Caco-2 (cell line): ENCODE results near the gene PDK2. TPM values are rescaled to one million over a fixed set of nuclear protein-coding genes. Genes with fewer than 3 reads are reported as not detected.

ENCODE experiments used
- BruUV-seq: library from RNA; stranded (reverse); fragments of 400-500 nt; replicated peaks from 2 replicates; lab custom pipeline; 2021; lab: Mats Ljungman, UMichigan
- CTCF ChIA-PET: fragments of 300-600 bp; sonication (Branson Sonifier 250); formaldehyde crosslinking; loops from one replicate; lab custom pipeline; 2022; ENCODE audit warnings: antibody characterized with exemption; lab: Charles Lee
- POLR2A ChIA-PET: fragments of 300-600 bp; sonication (Branson Sonifier 250); formaldehyde crosslinking; loops from one replicate; lab custom pipeline; 2022; ENCODE audit warnings: antibody characterized with exemption; lab: Charles Lee
- DNase-seq, 2 experiments: peaks; one replicate each; pipeline versions ENCODE4 v3.0.0 to v3.0.0-alpha.2; 2020 to 2022
- H3K27me3 ChIP-seq: replicated peaks from 2 replicates; pipeline ENCODE4 v1.6.0; 2011; ENCODE audit warnings: low read length; ENCODE audit not compliant: control insufficient read depth, insufficient read depth
- H3K36me3 ChIP-seq: 2 replicates; pipeline ENCODE4 v1.5.1; 2011; ENCODE audit warnings: low read length; ENCODE audit not compliant: control insufficient read depth, insufficient read depth
- H3K4me1 ChIP-seq: fragments of 250-450 bp; sonication (Bioruptor Pico); 2 replicates; pipeline ENCODE4 v1.5.1; 2020; ENCODE audit warnings: mild to moderate bottlenecking
- H3K4me3 ChIP-seq: 2 replicates; pipeline ENCODE4 v1.5.1; 2011; ENCODE audit warnings: low read depth, mild to moderate bottlenecking, control low read depth, low read length
- H3K9me3 ChIP-seq: fragments of 250-450 bp; sonication (Bioruptor Pico); 2 replicates; pipeline ENCODE4 v1.5.1; 2020; ENCODE audit warnings: mild to moderate bottlenecking, moderate library complexity
- H3K27ac Mint-ChIP-seq: one replicate; pipeline ENCODE4 v1.8.0; 2022; ENCODE audit warnings: mixed read lengths; ENCODE audit not compliant: unreplicated experiment
- H3K27me3 Mint-ChIP-seq: one replicate; pipeline ENCODE4 v1.8.0; 2022; ENCODE audit warnings: mixed read lengths; ENCODE audit not compliant: insufficient read depth, unreplicated experiment
- H3K36me3 Mint-ChIP-seq: one replicate; pipeline ENCODE4 v1.8.0; 2022; ENCODE audit warnings: mild to moderate bottlenecking, mixed read lengths; ENCODE audit not compliant: insufficient read depth, unreplicated experiment
- H3K4me1 Mint-ChIP-seq: one replicate; pipeline ENCODE4 v1.8.0; 2022; ENCODE audit warnings: low read depth, mixed read lengths; ENCODE audit not compliant: unreplicated experiment
- H3K4me3 Mint-ChIP-seq: one replicate; pipeline ENCODE4 v1.8.0; 2022; ENCODE audit warnings: mild to moderate bottlenecking, moderate library complexity, mixed read lengths; ENCODE audit not compliant: unreplicated experiment
- H3K9me3 Mint-ChIP-seq: one replicate; pipeline ENCODE4 v1.8.0; 2022; ENCODE audit warnings: mixed read lengths; ENCODE audit not compliant: unreplicated experiment
- intact Hi-C: fragments of 100-400 bp; cut with micrococcal nuclease; formaldehyde crosslinking; loops from one replicate; pipeline ENCODE4 v1.10.0; 2022; ENCODE audit not compliant: unreplicated experiment
- total RNA-seq: library from RNA; stranded (reverse); gene quantifications from 2 replicates; pipeline ENCODE4 v1.2.3, GENCODE V29; 2022
- TF ChIP-seq, protein P1 (sequence below), 2 experiments: fragments of 200-600 bp in 1 of 2; IDR thresholded peaks; 1 replicate in 1 of 2; 2 replicates in 1 of 2; pipeline versions ENCODE4 v1.5.1 to v1.8.0; 2011 to 2022; ENCODE audit warnings: antibody characterized with exemption in 1 of 2, control low read depth in 1 of 2, inconsistent platforms in 1 of 2, low read depth in 1 of 2, low read length in 1 of 2, mild to moderate bottlenecking in 1 of 2, moderate library complexity in 1 of 2; ENCODE audit not compliant: insufficient read depth in 1 of 2, severe bottlenecking in 1 of 2, unreplicated experiment in 1 of 2

Gene PDK2
- total RNA-seq, 1 experiment from 2014 or later: 10.5 TPM

DNA sequence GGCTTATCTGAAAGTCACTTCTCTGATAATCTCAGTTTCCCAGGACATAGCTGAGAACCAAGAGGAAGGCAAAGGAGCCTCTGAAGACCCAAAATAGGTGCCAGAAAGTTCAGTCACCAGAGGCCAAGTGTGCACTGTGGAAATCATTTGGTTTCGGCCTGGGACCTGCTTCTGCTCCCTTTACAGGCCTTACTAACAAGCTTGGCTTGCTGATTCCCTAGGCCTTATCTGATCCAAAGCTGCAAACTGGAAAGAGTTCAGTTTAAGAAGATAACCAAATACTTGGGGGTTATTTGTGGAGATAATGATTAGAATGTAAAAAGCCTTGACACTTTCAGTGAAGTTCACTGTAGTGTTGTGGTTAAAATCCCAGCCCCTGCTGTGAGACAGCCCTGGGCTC is 22.2 kb upstream of the PDK2 start:
- ChIA-PET POLR2A (no interaction called here), CTCF (interaction anchor here (0.7 kb wide), 1 partner anchor 195 kb away, joined by 3 read pairs; no protein-coding TSS in a partner anchor)
- DNase-seq: no peak
- BruUV-seq: no TSS peak
- Histone ChIP-seq H3K9me3 (no peaks in the 10 kb centered on the region), H3K36me3 (no peaks in the 10 kb centered on the region; the same call in 1 of the 2 replicates), H3K27me3 (no peaks in the 10 kb centered on the region), H3K4me3 (no peak overlapping the region), H3K4me1 (no peaks in the 10 kb centered on the region)
- H3K4me3 Mint-ChIP-seq: no peak overlapping the region
- TF ChIP-seq, protein P1, sequence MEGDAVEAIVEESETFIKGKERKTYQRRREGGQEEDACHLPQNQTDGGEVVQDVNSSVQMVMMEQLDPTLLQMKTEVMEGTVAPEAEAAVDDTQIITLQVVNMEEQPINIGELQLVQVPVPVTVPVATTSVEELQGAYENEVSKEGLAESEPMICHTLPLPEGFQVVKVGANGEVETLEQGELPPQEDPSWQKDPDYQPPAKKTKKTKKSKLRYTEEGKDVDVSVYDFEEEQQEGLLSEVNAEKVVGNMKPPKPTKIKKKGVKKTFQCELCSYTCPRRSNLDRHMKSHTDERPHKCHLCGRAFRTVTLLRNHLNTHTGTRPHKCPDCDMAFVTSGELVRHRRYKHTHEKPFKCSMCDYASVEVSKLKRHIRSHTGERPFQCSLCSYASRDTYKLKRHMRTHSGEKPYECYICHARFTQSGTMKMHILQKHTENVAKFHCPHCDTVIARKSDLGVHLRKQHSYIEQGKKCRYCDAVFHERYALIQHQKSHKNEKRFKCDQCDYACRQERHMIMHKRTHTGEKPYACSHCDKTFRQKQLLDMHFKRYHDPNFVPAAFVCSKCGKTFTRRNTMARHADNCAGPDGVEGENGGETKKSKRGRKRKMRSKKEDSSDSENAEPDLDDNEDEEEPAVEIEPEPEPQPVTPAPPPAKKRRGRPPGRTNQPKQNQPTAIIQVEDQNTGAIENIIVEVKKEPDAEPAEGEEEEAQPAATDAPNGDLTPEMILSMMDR (IDR thresholded peaks at IDR 0.05; ENCODE audit: insufficient read depth in 1 of 2, low read depth in 1 of 2, low read length in 1 of 2, severe bottlenecking in 1 of 2, unreplicated experiment in 1 of 2): no peak
- H3K4me1 Mint-ChIP-seq: no peaks in the 10 kb centered on the region
- intact Hi-C loops: no loop called here
- no peaks in the 10 kb centered on the region for H3K9me3 Mint-ChIP-seq
- H3K27me3 Mint-ChIP-seq: no peaks in the 10 kb centered on the region
- no peak overlapping the region for H3K27ac Mint-ChIP-seq
- no peaks in the 10 kb centered on the region for H3K36me3 Mint-ChIP-seq

DNA sequence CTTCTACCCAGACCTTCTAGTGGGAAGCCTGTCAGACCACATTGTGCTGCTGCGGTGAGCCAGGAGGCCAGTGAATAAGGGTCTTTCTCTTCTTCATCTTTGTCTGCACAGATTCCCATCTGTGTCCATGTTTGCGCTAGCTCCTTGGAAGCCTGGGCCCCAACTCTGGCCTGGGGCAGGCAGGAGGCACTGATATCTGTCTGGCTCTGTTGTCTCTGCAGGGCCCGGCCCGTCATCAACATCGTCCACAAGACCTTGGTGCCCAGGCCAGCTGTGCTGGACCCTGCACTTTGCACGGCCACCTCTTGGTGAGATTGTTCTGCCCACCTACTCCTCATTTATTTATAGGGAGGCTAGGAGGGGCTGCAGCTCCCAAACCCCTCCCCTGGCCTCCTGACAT is 20.9 kb upstream of the PDK2 start:
- H3K27me3 ChIP-seq: no peaks in the 10 kb centered on the region
- intact Hi-C loops: no loop called here

DNA sequence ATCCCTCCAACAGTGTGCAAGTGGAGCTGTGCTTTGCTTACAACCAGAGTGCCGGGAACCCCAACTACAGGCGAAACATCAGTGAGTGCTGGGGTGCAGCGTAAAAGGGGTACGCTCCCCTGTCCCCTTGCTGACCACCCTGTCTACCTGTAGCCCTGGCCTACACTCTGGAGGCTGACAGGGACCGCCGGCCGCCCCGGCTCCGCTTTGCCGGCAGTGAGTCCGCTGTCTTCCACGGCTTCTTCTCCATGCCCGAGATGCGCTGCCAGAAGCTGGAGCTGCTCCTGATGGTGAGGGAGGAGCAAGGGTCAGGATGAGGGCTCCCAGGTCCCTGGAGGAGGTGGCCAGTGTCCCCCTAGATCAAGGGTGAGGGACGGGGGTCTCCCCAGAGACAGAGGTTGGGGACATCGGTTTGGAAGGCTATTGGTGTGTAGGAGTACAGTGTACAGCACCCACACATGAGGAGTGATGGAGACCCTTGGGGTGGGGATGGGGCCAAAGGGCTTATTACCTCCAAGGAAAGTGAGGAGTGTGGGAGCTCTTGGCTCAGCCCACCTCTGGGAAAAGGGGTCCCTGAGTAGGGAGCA is 19.6 kb upstream of the PDK2 start:
- Histone ChIP-seq H3K4me3 (no peak overlapping the region), H3K9me3 (no peaks in the 10 kb centered on the region), H3K36me3 (no peaks in the 10 kb centered on the region; the same call in 1 of the 2 replicates), H3K27me3 (no peaks in the 10 kb centered on the region), H3K4me1 (no peaks in the 10 kb centered on the region)
- Mint-ChIP-seq H3K36me3 (peaks cover 9% of the 10 kb centered on the region), H3K27ac (no peak overlapping the region), H3K9me3 (no peaks in the 10 kb centered on the region), H3K4me3 (no peak overlapping the region), H3K27me3 (no peaks in the 10 kb centered on the region), H3K4me1 (no peaks in the 10 kb centered on the region)
- BruUV-seq: no TSS peak
- DNase-seq: no peak
- intact Hi-C loops: no loop called here
- ChIA-PET POLR2A (no interaction called here), CTCF (no interaction called here)
- TF ChIP-seq, protein P1 (IDR thresholded peaks at IDR 0.05; ENCODE audit: insufficient read depth in 1 of 2, low read depth in 1 of 2, low read length in 1 of 2, severe bottlenecking in 1 of 2, unreplicated experiment in 1 of 2): no peak

More for the DNA sequence above, 20.9 kb upstream of the PDK2 start:
- Mint-ChIP-seq H3K36me3 (peaks cover under 1% of the 10 kb centered on the region), H3K9me3 (no peaks in the 10 kb centered on the region), H3K4me1 (no peaks in the 10 kb centered on the region), H3K4me3 (no peak overlapping the region), H3K27ac (no peak overlapping the region), H3K27me3 (no peaks in the 10 kb centered on the region)
- H3K4me1 ChIP-seq: no peaks in the 10 kb centered on the region
- H3K4me3 ChIP-seq: no peak overlapping the region
- no peak for DNase-seq
- H3K36me3 ChIP-seq: no peaks in the 10 kb centered on the region; the same call in 1 of the 2 replicates
- H3K9me3 ChIP-seq: no peaks in the 10 kb centered on the region
- CTCF ChIA-PET: no interaction called here
- TF ChIP-seq, protein P1 (IDR thresholded peaks at IDR 0.05; ENCODE audit: insufficient read depth in 1 of 2, low read depth in 1 of 2, low read length in 1 of 2, severe bottlenecking in 1 of 2, unreplicated experiment in 1 of 2): no peak
- BruUV-seq: no TSS peak
- POLR2A ChIA-PET: no interaction called here
